ENCODE measurements around the gene IL34. TPM values are rescaled to one million over a fixed set of nuclear protein-coding genes. Genes with fewer than 3 reads are reported as not detected.

The IL34 gene
- total and polyA plus RNA-seq, 2 of the 13 experiments (the other 11 are each of a cell fraction or from before 2014, with no cell fraction given) = 1.2 to 1.3 TPM

GRCh38 chr16:70677499-70678120 lies 31.3 kb downstream of the IL34 start (continued):
- TF ChIP-seq HNRNPUL1 (IDR thresholded peaks at IDR 0.05; ENCODE audit: low read depth, low read length) (no peak), ZNF576 (CRISPR knock-in tag; IDR thresholded peaks at IDR 0.05) (no peak), AGO2 (optimal IDR thresholded peaks at IDR 0.05; ENCODE audit: low read depth, low read length) (peak; percentile 91), ARID4A (CRISPR knock-in tag; IDR thresholded peaks at IDR 0.05; ENCODE audit: borderline replicate concordance) (0 out of 2 replicates have a peak, but pooled peaks have one; percentile 12)

- BruUV-seq (replicated peaks) = no TSS peak
- no peaks in the 10 kb centered on the region for H3K27me3 ChIP-seq (ENCODE audit: control insufficient read depth in 1 of 2, insufficient read depth in 2 of 2, low read length in 2 of 2)
- no peak overlapping the region for H3K4me2 ChIP-seq (ENCODE audit: low read depth, low read length)
- ChIA-PET CTCF (ENCODE audit: low intra/inter-chr PET ratio, low total read pairs) (interaction anchor here (3.0 kb wide), 1 partner anchor 93 kb away, joined by 21 read pairs; no protein-coding TSS in a partner anchor), POLR2A (interaction anchor here (1.0 to 18.7 kb wide), 3 partner anchors 48 to 93 kb away, joined by 3 to 536 read pairs (median 3); no protein-coding TSS in a partner anchor)
- FAIRE-seq (no peak), DNase-seq (ENCODE audit: low spot score) (no peak), ATAC-seq (no peak)
- H2AFZ ChIP-seq (ENCODE audit: low read length) = no peak overlapping the region
- WGBS (ENCODE audit: low lambda C conversion rate) = 96% methylated on average over 20 of the region's 22 CpGs
- intact Hi-C loops (cut with micrococcal nuclease; ENCODE audit: unreplicated experiment) (no loop called here), in situ Hi-C loops (cut with HindIII; ENCODE audit: extremely low pct_ligation_motif_present, low pct_unique_long_range_greater_than_20kb) (no loop called here)
- H3K9ac ChIP-seq (ENCODE audit: insufficient read depth, low read depth, low read length) = no peak overlapping the region
- no peak overlapping the region for H3K4me3 ChIP-seq (replicated peaks in 1 of 3; ENCODE audit: insufficient read depth in 1 of 3, low read depth in 2 of 3, low read length in 3 of 3)
- peaks cover 43% of the 10 kb centered on the region for H3K79me2 ChIP-seq (ENCODE audit: insufficient read depth, low read length)
- no peaks in the 10 kb centered on the region for H3K9me3 ChIP-seq (ENCODE audit: low read length)
- H3K36me3 ChIP-seq (replicated peaks in 1 of 2; ENCODE audit: control insufficient read depth in 1 of 2, insufficient read depth in 2 of 2, low read length in 2 of 2) = peaks cover 60 to 74% of the 10 kb centered on the region in 2 experiments
- H3K27ac ChIP-seq (ENCODE audit: extremely low read length, insufficient read depth, low read length) = no peak overlapping the region
- H3K4me1 ChIP-seq (ENCODE audit: insufficient read depth, low read length) = peaks cover 32% of the 10 kb centered on the region
- H4K20me1 ChIP-seq (ENCODE audit: insufficient read depth, low read length) = peaks cover 11% of the 10 kb centered on the region; the same call in 1 of the 2 replicates
- TF ChIP-seq ZNF501 (CRISPR knock-in tag; IDR thresholded peaks at IDR 0.05) (no peak), ZNF781 (CRISPR knock-in tag; IDR thresholded peaks at IDR 0.05; ENCODE audit: borderline replicate concordance, not compliant biosample characterization) (no peak), POLR2G (IDR thresholded peaks at IDR 0.05; ENCODE audit: low read depth, low read length) (peak; percentile 41; the same call in 1 of the 2 replicates), ZFY (CRISPR knock-in tag; IDR thresholded peaks at IDR 0.05) (0 out of 2 replicates have a peak, but pooled peaks have one; percentile 32), CHCHD3 (CRISPR knock-in tag; IDR thresholded peaks at IDR 0.05) (no peak), ZNF709 (CRISPR knock-in tag; IDR thresholded peaks at IDR 0.05) (no peak), ZNF687 (CRISPR knock-in tag; IDR thresholded peaks at IDR 0.05) (0 out of 2 replicates have a peak, but pooled peaks have one; percentile 19)
Measured at GRCh38 chr16:70678121-70678897, 31.9 kb downstream of the IL34 start.
